GM21423 (cell line): Measurements from ENCODE around the gene VEGFA.
"Not testable (repeated sequence)": the region's sequence is repeated elsewhere in the genome, so short reads cannot be mapped to it uniquely, and the experiment has no call there.

Source experiments
- ATAC-seq: cut with Tn5 transposase; IDR thresholded peaks from one replicate; pipeline ENCODE4 v1.9.1; 2021; ENCODE audit warnings: mild to moderate bottlenecking, moderate library complexity; ENCODE audit not compliant: unreplicated experiment

VEGFA gene

GRCh38 chr6:43818973-43819372, 49.0 kb downstream of the VEGFA start:
- not testable (repeated sequence) for ATAC-seq

GRCh38 chr6:43819958-43820357, 49.9 kb downstream of the VEGFA start:
- no peak for ATAC-seq

DNA sequence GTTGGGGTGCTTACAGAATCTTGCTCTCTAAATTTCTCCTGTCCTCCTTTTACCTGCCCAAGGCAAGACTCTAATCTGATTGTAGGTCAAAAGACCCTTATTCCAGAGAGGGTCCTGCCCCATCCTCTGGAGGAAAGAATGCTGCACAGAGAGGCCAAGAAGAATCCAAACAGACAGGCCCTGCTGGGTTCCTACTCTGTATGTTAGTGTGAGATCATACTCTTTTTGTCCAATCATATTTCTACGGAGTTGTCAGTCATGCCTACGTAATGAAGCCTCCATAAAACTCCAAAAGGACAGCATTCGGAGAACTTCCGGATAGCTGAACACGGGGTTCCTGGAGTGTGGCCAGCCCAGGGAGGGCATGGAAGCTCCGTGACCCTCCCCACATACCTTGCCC, 50.5 kb downstream of the VEGFA start:
- ATAC-seq = no peak

GRCh38 chr6:43821101-43821886, 51.3 kb downstream of the VEGFA start:
- ATAC-seq = no peak

GRCh38 chr6:43823390-43823789, 53.4 kb downstream of the VEGFA start:
- ATAC-seq = no peak

DNA sequence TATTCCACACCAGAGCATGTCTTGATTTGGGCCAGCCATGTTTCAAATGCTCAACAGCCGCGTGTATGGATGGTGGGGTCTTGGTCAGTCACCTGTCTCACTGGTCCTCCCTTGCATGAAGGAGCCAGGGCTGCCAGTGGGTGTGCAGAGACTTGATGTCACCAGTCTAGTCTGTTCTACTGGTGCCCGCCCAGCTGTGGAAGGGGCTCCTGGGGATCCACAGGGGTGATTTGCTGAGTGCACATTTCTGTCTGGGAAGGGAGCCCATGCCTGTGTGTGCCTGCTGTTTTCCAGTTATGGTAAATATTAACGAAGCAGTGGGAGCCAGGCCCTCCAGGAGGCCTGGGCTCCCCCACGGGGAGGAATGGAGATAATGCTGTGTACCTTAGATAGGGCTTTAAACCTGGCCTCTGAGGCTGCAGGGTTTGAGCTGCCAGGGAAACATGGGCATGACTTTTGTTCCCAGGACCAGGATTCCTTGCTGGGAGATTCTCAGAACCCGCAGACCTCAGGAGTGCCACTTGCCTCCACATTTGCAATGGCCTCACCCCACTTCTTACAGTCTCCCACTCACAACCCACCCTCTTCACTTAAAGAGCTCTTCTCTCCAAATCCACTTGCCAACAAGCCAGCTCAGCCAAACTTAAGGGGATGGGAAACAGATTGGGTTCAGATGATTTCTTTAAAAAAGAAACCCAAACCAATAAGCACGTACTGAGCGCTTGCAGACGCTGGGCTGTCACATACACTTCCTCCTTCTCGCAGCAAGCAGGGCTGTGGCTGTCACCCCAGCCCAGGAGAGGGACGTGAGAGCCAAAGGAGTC, 54.1 kb downstream of the VEGFA start:
- no peak for ATAC-seq

GRCh38 chr6:43824703-43825064, 54.7 kb downstream of the VEGFA start:
- no peak for ATAC-seq

DNA sequence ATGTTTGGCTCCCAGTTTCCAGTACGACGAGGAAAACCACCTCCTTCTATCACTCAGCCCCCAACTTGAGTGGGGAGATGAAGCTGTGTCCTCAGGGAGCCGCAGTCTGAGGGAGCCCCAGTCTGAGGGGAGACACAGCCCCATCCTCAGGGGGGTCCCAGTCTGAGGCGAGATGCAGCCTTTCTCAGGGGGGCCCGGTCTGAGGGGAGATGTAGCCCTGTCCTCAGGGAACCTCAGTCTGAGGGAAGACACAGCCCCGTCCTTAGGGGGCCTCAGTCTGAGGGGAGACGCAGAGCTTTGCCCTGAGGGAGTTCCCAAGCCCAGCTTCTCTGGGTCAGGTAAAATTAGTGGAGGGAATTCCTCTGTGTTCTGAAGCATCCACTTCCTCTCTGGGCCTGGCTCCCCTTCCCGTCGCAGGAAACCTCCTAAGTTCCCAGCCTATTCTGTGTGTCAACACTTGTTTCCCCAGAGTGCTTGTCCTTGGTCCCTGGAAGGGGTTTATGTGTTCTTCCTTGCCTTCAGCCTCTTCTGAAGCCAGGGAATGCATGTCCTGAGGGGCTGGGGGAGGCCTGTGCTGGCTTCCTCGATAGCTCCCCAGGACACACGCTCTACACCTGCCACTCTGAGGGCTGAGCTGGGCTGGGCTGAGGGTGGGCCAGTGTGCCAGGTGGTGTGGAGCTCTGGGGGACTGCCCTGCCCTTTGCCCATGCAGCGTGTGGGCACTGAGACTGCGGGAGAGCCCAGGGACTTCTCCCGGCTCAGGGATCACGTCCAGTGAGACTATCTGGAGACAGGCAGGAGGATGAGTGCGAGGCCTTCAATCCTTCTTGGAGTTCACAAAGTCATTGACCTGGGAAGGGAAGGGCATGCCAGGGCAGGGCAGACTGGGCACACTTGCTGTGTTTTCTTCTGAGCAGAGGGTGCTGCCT, 55.4 kb downstream of the VEGFA start:
- no peak for ATAC-seq

DNA sequence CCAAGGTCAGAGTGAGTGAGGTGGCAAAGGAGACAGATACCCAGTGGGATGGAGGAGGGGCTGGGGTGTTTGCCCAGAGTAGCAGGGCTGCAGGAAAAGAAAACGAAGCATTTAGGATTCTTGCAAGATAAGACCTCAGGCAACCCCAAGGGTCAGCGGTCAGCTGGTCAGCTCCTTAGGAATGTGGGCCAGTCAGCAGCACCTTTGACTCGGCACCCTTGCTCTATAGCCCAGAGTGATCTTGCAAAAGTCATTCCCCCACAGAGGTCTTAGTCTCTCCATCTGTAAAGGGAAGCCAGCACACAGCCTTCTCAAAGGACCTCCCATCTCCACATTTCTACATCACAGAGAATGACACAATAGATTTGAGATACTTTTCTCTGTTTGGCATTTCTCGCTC, 56.7 kb downstream of the VEGFA start:
- ATAC-seq = no peak

DNA sequence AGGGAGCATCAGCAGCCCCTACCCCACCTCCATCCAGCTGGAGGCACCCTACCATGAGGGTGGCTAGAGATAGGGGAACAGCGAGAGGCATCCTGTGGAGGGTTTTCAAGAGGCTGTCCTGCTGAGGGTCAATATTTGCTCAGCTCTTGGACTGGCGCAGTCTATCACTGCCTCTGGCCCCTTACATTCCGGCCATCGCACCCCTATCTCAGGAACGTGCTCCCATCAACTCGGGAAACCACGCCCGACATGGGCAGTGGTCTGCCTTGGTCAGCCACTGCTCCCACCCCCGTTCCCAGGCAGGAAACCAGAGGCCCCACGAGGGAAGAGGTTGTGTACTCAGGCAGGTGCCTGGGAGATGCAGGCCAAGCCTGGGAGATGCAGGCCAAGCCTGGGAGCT, 57.9 kb downstream of the VEGFA start:
- no peak for ATAC-seq

DNA sequence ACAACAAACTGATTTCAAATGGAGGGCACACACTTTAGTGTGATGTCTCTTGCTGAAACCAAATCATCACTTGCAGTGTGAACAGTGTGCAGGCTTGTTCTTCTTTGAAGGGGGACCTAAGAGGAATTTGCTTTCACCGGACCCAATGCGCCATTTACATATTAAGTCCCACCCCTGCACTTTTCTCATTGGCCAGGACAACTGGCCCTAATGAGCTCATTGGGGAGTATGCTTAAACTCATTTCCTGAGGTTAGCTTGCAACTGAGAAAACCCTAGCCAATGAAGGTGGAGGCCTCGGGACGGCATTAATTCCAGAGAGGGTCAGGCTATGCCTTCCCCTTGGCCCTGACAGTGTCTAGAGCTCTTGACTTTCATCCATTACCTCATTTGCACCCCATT, 58.7 kb downstream of the VEGFA start:
- ATAC-seq = no peak

- ATAC-seq = no peak
Observed at GRCh38 chr6:43829470-43829869, 59.5 kb downstream of the VEGFA start.

GRCh38 chr6:43830775-43831174, 60.8 kb downstream of the VEGFA start:
- no peak for ATAC-seq

GRCh38 chr6:43831191-43831590, 61.2 kb downstream of the VEGFA start:
- no peak for ATAC-seq

GRCh38 chr6:43833223-43833995, 63.4 kb downstream of the VEGFA start:
- no peak for ATAC-seq

- ATAC-seq = no peak
Observed at GRCh38 chr6:43833996-43834390, 64.0 kb downstream of the VEGFA start.

DNA sequence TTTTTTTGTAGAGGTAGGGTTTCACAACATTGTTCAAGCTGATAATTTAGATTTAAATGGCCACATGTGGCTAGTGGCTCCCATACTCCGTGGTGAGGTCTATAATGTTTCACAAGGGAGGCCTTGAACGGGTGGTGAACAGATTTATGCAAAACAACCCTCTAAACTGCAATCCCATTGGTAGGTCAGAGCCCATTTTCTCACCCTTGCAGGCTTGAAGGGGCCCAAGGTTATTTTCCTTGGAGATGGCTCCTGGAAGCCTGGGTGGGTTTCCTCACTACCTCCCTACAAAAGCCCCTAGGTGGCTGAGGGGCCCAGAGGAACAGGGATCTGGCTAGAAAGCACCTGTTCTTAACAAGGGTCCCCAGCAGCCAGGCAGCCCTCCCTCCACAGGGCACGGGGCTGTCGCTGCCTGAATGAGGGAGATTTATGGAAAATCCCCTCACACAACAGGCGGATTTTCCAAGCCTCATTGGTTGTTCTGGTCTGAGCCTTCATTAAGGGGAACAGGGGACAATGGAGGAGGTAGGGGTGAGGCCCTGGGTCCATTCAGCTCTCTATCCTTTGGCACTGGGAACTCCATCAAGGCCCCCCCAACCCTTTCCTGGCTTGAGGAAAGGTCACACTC, 64.6 kb downstream of the VEGFA start:
- no peak for ATAC-seq

GRCh38 chr6:43835872-43836419, 65.9 kb downstream of the VEGFA start:
- ATAC-seq = no peak
